ENCODE measurements around the gene SLC5A11.

SLC5A11 gene

DNA sequence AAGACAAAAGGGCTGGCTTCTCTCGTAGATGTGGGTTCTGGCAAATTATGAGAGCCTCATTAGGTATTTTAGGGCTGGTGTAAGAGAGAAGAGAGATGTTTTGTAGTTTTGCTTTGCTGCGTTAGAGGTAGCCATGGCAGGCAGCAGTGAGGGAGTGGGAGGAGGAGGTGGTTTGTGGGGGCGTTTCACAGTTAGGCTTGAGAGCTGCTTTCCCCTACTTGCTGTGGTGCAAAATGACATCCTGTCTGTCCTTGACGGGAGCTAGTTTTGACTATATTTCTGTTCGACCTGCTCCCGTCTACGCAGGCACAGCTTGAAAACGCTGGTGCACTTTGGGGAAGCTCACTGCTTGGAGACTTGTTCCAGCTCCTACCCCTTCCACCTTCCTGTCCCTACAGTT lies 75.5 kb downstream of the SLC5A11 start:
- no peak for FAIRE-seq

- no peak for FAIRE-seq
Measured at GRCh38 chr16:24925163-24925562, 79.4 kb downstream of the SLC5A11 start.

- no peak for FAIRE-seq
Measured at GRCh38 chr16:24929409-24929808, 83.6 kb downstream of the SLC5A11 start.

DNA sequence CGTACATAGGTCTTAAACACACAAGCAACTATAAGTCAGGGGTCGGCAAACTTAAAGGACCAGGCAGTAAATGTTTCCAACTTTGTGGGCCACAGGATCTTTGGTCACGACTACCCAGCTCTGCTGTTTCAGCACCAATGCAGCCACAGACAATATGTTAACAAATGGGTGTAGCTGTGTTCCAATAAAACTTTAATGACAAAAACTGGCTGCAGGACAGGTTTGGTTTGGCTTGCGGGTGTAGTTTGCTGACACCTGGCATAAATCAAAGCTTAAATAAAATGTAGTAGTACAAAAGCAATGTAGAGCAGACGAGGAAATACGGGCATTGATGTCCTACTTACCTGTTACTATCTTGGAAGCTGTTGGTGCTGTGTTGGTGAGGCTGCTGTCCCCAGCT lies 84.7 kb downstream of the SLC5A11 start:
- FAIRE-seq = no peak

DNA sequence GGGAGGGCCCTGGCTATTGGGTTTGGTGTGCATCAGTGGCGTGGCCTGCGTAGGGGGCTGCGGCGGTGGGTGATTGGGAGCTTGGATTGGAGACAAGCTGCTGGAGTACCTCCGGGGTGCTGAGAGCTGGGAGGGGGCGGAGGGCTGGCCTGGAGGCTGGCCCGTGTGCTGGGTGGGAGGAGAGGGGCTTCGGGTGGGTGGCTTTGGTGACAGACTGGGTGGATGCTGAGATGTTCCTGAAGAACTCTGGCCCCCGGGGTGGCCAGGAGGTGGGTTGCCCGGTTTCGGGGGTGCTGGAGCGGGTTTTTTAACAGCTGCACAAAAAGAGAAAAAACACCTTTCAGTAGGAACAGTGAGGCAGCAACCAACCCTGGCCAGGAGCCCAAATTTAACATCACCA lies 85.3 kb downstream of the SLC5A11 start:
- FAIRE-seq = no peak

GRCh38 chr16:24935336-24935735 lies 89.6 kb downstream of the SLC5A11 start:
- FAIRE-seq = no peak

DNA sequence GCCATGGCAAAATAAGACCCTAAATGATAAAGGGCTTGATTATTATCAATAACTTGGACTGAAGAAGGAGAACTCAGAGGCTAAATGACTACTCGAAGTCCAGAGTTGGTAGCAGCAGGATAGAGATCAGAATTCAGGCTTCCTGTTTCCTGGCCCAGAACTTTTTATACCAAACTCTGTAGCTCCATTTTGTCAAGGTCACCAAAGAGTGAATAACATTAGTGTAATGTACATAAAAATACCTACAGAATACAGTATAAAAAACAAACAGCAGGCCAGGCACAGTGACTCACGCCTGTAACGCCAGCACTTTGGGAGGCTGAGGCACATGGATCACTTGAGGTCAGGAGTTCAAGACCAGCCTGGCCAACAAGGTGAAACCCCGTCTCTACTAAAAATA lies 90.4 kb downstream of the SLC5A11 start:
- no peak for FAIRE-seq

DNA sequence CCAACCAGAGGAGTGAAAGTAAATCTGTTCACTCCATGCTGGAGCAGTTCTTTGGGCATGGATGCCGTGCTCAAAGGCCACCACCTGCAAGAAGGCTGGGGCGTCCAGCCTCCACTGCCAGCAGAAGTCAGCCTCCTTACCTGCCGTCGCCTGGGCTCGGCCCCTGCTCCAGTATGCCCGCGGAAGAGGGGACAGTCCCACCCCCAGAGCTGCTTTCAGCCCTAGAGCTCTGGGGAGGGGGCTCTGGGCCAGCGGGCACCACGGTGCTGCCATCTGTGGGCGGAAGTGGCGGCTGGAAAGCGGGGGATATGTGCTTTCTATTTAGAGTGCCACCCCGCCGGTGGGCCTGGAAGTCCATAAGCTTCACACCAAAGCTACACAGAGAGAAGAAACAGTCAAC lies 93.5 kb downstream of the SLC5A11 start:
- FAIRE-seq = no peak

- no peak for FAIRE-seq
Measured at GRCh38 chr16:24939738-24940137, 94.0 kb downstream of the SLC5A11 start.

DNA sequence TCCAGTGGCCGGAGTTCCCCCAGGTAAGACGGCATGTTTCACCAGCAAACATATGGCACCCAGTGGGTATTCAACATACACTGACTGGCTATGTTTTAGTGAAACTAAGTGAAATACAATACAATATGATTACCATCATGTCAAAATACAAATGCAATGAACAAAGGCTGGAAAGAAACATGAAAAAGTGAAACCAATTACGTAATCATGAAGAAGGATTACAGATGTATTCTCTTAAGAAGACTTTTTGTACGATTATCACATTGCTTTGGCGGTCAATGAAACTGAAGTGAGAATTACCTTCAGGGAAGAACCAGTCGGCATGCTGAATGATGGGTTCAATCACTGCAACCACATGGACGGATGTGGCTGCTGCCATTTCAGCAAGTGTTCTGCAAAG lies 97.7 kb downstream of the SLC5A11 start:
- FAIRE-seq = no peak

DNA sequence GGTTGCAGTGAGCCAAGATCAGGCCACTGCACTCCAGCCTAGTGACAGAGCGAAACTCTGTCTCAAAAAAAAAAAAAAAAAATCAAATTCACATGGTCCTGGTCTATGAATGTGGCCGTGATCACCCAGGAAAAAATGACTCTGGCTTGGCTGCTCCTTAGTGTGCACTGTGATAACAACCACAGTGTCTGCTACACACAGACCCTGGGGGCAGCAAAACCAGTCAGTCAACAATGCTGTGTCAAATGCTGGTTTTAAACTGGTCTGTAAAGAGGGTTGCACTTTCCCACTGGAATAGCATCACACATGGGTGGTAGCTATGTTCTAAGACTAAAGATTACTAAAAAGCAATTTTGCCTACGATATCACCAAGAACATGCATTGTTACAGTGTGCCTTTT lies 98.4 kb downstream of the SLC5A11 start:
- no peak for FAIRE-seq

- no peak for FAIRE-seq
Measured at GRCh38 chr16:24946155-24946554, 100.4 kb downstream of the SLC5A11 start.

DNA sequence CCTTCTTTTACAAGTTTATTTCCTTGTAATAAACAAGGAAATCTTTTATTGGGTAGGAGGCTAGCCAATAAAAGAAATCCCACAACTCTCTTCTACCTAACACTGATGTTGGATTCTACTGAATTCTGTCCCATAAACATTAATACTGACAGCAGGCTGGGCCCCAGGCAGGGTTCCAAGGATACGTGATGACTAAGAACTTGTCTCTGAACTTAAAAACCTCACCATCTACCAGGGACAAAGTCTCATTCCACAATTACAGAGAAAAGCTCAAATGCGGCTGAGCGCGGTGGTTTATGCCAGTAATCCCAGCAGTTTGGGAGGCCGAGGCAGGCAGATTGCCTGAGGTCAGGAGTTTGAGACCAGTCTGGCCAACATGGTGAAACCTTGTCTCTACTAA lies 104.5 kb downstream of the SLC5A11 start:
- FAIRE-seq = no peak

DNA sequence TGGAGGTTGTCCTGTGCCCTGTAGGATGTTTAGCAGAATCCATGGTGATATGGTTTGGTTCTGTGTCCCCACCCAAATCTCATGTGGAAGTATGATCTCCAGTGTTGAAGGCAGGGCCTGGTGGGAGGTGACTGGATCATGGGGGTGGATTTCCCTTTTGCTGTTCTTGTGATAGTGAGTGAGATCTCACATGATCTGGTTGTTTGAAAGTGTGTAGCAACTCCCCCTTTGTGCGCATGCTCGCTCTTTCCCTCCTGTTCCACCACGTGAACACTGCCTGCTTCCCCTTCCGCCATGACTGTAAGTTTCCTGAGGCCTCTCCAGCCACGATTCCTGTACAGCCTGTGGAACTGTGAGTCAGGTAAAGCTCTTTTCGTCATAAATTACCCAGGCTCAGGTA lies 107.5 kb downstream of the SLC5A11 start:
- no peak for FAIRE-seq

GRCh38 chr16:24953721-24954120 lies 108.0 kb downstream of the SLC5A11 start:
- FAIRE-seq = no peak

DNA sequence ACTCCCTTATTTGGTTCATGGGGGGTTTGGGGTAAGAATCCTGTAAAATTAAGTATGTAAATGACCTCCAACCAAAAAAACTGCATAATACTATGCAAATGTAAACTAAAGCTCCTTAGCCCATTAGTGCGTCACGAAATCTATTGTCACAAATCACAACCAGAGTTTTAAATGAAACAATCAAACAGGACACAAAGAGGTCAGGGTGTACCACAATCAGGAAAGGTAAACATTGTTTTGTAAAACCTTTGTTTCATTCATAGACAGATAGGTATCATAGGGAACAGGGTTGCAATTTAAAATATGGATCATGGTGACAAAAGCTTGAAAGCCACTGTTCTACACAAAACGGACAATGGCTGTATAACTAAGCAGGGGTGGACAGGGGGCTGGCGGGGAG lies 108.4 kb downstream of the SLC5A11 start:
- FAIRE-seq = no peak

- no peak for FAIRE-seq
Measured at GRCh38 chr16:24955975-24956731, 110.4 kb downstream of the SLC5A11 start.

GRCh38 chr16:24957887-24958286 lies 112.1 kb downstream of the SLC5A11 start:
- FAIRE-seq = no peak

Measured in A204.1 (cell line).